HL-60 (cell line): Measurements from ENCODE around the gene LTBR.

Experiments used
- CTCF ChIP-seq: IDR thresholded peaks from one replicate; pipeline ENCODE4 v1.5.1; 2011; ENCODE audit warnings: low read length, control low read depth, inconsistent platforms; ENCODE audit not compliant: insufficient read depth
- GABPA ChIP-seq: IDR thresholded peaks from 2 replicates; pipeline ENCODE4 v1.6.1; 2012; ENCODE audit warnings: low read depth
- POLR2AphosphoS5 ChIP-seq: IDR thresholded peaks from 2 replicates; pipeline ENCODE4 v1.6.1; 2012; ENCODE audit warnings: low read depth
- REST ChIP-seq: IDR thresholded peaks from 2 replicates; pipeline ENCODE4 v1.6.1; 2012; ENCODE audit warnings: low read depth; ENCODE audit not compliant: insufficient replicate concordance

GRCh38 chr12:6376079-6376869 is 7.7 kb upstream of the LTBR start:
- TF ChIP-seq CTCF (no peak), POLR2AphosphoS5 (no peak), REST (no peak), GABPA (no peak)
